LNCAP (cell line): Measurements from ENCODE around the gene SORT1.

Experiments used
- CTCF ChIP-seq: fragments of 450-650 bp; IDR thresholded peaks from 2 replicates; pipeline ENCODE4 v1.5.1; 2017; ENCODE audit warnings: mild to moderate bottlenecking

Gene SORT1

DNA sequence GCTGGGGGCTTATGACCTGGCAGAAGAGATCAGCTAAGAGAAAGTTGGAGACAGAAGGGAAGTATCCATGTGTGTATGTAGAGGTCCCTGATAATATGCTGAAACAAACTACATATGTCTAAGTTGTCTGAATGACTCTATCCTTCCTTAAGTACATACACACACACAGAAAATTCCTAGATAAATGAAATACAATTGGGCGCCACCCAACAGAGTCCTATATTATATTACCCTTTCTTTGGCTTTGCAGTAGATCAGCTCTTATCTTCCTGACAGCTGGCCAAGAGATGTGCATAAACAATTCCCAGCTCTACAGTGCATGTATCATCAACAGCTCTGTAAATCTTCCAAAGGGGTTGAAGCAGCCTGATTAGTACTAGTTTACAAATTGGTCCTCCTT is 40.1 kb downstream of the SORT1 start:
- no peak for TF ChIP-seq CTCF

- TF ChIP-seq CTCF = no peak
These were observed 40.8 kb downstream of the SORT1 start for GRCh38 chr1:109356915-109357314.

DNA sequence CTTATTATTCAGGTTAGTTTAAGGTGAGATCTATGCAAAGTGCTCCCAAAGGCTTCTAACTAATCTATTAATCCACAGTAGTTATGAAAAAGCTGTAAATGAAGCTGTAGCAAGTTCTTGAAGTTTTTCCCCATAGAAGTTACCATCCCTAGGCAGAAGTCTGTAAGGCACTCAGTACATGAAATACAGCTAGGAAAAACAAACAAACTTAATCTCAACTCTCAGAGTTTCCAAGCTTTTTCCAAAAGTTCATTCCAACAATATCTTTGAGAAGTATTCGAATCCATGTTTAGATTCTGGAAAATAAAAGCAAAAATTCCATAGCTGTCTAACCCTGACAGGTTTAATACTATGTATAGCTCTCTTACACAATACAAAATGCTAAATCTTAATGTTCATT is 41.2 kb downstream of the SORT1 start:
- no peak for TF ChIP-seq CTCF

GRCh38 chr1:109354929-109355328 is 42.8 kb downstream of the SORT1 start:
- no peak for TF ChIP-seq CTCF

DNA sequence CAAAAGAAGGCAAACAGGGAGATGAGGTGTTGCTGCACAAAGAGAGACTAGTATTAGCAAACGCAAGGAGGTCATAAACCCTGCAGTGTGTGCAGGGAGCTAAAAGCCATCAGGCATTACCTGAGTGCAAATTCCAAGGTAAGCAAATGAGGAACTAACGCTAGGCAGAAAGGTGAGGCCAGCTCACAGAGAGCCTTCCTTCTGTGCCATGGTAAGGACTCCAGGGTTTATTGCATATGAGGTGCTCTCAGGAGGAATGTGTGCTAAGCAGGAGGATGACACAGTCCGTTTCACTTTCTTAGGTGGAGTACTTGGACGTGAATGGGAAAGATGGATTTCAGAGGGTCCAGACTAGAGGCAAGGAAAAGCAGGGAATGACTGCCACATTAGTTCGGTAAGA is 46.3 kb downstream of the SORT1 start:
- no peak for TF ChIP-seq CTCF

DNA sequence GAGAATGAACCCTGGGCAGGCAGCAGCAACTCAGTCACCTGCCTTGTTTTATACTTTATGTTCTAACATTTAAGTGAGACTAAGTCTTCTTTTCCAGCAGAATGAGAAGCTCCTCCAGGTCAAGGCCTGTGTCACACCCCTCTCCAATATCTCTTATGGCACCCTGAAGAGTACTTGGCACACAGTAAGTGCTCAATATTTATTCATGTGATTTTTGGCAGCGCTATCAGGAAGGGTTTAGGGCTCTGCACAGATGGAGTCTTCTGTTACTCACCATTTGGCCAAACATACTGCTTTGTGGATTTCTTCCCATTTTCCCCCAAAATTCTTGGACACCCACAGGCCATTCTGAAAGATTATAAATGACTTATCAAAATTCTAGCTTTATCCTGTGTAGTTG is 47.1 kb downstream of the SORT1 start:
- no peak for TF ChIP-seq CTCF

- TF ChIP-seq CTCF = no peak
These were observed 47.5 kb downstream of the SORT1 start for GRCh38 chr1:109350182-109350581.

DNA sequence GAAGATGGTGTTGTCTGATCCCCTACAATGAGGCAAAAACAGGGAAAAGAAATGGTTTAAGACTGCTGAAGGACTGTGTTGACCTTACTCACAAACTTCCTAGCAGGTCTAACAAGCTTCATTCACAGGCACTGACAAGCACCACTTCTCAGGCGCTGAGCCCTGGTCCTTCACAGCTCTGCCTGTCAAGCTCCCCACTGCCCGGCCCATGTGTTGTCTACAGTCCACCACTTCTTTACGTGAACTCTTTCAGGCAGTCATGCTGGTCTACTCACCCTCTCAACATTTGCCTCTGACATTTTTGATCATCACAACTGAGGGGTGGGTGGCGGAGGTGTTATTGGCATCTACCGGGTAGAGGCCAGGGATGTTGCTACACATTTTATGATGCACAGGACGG is 50.2 kb downstream of the SORT1 start:
- no peak for TF ChIP-seq CTCF
